IPS-NIHi7 (cell line): ENCODE measurements around the gene TMEM121B.

Experiments
- DNase-seq: peaks from one replicate; pipeline ENCODE4 v3.0.0; 2012; ENCODE audit warnings: mixed read lengths; ENCODE audit errors: extremely low spot score

Gene TMEM121B

DNA sequence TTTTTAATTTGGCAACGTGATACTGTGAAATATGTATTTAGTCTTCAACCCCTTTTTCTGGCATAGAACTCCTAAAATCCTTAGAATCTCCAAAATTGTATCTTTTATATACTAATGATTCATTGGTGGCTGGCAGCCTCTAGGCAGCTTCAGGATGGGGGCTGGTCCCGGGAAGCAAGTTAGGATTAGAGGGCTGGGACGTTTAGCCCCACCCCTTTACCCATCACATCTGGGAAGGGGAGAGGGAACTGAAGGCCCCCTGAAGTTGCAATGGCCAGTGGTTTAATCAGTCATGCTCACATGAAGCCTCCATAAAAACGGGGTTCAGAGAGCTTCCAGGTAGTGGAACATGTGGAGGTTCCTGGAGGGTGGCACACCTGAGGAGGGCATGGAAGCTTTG lies 29.3 kb downstream of the TMEM121B start:
- no peak for DNase-seq

DNA sequence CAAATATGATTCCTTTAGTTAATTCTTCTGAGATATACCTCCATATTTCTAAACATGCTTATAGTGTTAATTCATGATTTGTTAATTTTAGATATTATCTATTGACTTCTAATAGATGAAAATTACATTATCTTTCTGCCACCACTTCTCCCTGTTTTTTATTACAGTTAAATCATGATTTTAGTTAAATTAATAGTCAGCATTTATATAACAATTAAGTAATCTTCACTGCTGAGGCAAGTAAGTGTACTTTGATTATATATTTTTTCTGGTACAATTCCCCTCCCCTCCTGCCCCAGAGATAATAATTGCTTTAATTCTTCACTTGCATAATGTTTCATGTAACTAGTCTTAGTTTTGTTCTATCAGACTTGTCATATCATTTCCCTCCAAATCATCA lies 30.6 kb downstream of the TMEM121B start:
- DNase-seq: no peak

DNA sequence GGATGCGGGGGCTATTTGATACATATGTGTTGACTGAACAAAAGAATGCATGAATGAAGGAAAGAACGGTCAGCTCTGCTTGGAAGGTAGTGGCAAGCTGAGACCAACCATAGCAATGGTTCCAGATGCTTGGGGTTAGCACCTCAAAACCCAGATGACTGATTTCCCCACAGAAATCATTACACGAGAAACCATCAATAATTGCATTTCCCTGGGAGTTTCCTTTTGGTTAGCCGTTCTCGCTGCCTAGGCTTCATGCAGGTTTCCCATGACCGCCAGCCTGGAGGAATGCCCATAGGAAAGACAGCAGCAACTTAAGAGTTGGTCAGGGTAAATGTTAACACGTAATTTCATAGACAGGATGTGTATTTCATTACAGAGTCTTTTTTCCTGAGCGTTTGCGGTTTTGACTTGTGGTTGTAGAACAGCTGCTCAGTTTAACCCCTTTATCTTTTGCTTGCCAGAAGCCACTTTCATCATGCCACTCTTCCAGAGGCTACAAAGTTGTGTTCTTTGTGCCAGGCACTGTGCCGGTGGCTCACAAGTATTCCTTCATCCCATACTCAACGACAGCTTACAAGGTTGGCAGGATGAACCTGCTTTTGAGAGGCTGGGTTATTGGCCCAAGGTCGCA lies 33.5 kb downstream of the TMEM121B start:
- DNase-seq: no peak

DNA sequence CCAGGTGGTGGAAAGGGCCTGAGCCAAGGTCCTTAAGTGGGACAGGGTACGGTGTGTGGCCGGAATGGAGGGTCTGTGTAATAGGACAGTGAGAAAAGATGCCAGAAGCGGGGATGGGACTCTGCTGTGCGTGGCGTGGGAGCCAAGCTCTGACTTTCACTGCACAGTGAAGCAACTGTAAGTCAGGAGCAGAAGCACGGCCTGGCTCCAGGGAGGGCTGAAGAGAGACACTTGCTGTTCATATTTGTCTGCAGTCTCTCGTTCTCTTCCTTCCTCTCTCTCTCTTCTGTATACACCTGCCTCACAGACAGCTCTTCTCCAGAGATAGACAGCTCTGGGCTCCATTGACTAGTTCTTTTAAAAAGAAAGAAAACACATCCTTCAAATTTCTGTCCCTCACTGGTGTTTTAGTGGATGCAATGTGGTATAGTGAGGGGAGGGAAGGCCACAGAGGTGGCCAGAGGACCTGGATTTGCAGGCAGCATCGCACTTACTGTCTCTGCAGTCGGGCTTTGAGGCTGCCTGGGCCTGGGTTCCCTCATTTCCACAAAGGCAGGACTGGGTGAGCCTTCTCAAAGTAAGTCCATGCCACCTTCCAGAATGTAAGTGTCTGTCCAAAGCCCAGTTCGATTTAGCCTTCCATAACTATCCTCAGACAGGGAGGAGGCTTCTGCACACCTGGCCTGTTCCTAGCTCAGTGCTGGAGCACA lies 34.2 kb downstream of the TMEM121B start:
- no peak for DNase-seq

DNA sequence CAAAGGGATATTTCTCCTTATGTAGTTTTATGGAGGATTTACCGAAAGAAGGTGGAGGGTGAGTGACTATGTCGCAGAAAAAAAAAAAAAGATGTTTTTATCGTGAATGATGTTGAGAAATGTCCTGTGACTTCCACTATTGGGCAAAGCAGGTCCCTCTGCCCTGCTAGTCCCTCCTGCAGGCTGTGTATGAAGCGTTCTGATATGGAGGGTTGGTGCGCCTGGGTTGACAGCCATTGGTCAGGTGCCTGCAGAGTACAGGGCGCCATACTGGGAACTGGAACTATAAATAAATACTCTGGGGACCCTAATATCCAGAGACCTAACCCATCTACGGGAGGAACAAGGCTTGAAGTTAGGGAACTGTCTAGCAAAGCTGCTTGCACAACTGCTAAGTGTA lies 34.9 kb downstream of the TMEM121B start:
- DNase-seq: no peak

DNA sequence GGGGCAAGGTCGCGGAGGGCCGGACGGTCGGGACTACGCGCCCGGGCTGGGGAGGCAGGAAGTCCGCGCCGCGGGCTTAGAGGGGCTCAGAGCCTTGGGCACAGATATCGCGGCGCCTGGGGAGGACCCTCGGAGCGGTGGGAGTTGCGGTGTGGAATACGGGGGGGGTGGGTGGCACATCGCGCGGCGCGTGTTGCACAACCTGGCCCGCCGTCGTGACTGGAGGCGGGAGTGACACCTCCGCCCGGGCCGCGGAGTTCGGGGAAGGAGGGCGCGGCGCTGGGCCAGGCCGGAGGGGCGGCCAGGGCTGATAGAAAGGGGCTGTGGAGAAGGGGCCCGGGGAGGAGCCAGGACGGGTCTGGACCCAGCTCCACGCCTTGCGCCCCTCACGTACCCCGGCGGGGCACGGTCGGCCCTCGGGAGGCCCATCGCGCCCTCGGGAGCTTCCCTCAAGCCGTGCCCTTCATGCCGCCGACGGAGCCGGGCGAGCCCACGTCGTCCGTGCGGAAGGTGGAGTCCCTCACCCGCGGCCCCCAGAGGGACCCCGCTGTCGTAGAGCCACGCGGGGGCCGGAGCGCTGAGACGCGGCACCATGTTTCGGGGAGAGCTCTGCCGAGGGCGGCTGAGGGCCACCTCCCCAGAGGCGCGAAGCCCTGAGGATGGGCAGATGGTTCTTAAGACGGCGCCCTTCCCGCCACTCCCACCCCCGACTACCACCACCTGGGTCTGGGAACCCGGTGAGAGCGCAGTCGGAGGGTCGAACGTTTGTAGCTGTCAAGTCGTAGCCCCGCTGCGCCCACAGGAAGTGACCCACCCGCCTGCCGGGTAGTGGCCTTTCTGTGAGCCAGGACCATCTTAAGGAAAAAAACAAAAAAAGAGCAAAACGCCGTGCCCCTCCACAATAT lies 35.6 kb downstream of the TMEM121B start:
- no peak for DNase-seq

DNA sequence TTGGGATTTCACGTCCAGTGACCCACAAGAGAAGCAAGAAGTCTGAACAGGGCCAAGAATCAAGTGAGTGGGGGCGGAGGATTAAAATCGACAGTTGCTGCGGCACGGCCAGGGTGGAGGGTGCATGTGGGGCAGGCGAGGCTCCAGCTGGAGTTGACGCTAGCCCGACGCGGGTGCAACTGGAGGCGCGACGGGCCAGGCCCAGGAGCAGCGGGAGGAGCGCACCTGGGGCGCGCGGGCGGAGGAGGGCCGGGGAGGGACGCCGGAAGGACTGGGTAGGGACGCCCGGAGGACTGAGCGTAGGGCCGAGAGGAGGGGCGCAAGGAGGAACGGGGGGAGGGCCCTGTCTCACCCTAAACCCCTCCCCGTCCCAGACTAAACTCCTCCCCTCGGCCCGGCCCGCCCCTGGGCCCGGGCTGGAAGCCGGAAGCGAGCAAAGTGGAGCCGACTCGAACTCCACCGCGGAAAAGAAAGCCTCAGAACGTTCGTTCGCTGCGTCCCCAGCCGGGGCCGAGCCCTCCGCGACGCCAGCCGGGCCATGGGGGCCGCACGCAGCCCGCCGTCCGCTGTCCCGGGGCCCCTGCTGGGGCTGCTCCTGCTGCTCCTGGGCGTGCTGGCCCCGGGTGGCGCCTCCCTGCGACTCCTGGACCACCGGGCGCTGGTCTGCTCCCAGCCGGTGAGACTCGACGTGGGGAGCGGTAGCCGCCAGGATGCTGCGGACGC lies 36.4 kb downstream of the TMEM121B start, which contains the start of gene IL17RA:
IL17RA (plus strand) TSS at position 447 of the 723 bp plus-strand sequence; CDS start at position 539, 92 bp downstream.
- peak; percentile 97 for DNase-seq

DNA sequence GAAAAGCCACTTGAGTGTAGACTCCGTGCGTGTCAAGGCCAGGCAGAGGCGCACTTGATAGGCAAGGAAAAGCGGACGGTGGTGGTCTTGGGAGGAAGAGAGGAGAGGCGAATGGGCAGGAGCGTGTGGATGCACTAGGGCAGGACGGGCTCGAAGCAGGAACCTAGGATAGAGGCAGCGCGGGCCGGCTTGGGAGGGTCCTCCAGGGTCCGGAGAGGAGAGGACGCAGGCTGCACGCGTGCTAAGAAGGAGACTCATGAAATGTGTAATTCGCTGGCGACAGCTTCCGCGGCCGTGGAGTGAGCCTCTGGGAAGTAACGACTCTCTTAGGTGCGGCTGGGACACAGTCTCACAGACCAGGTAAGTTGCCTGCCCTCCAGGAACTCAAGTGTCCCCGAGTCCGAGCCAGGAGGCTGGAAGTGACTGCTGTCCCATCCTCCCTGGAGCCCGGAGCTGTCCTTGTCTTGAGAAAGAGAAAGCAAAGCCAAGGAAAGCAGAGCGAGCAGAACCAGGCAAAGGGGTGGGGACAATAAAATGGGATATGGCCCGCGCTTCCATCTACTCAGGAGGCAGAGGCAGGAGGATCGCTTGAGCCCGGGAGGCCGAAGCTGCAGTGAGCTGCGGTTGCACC lies 37.2 kb downstream of the TMEM121B start:
- no peak for DNase-seq

DNA sequence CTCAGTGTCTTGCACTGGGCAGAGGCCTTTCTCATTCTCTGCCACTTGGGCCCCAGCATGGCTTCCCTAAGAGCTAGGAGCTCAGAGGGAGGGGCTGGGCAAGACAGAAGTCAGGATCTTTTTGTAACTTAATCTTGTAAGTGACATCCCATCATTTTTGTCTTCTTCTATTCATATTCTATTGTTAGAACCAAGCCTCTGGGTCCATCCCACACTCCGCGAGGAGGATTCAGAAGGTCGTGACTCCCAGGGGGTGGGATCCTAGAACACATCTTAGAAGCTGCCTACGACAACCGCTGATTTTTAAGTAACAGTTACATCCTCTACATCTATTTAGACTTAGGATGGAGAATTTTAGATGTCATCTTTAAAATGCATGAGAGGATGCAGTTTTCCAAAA lies 37.9 kb downstream of the TMEM121B start:
- DNase-seq: no peak

DNA sequence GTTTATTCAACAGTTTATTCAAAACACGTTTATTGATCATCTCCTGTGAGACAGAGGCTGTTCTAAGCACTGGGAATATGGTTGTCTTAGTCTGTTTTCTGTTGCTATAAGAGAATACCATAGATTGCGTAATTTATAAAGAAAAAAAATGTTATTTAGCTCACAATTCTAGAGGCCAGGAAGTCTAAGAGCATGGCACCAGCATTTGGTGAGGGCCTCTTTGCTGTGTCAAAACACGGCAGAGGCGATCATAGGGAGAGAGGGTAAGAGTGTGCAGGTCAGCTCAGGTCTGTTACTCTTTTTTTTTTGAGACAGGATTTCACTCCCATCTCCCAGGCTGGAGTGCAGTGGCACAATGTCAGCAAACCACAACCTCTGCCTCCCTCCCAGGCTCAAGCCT lies 41.6 kb downstream of the TMEM121B start:
- DNase-seq: no peak

DNA sequence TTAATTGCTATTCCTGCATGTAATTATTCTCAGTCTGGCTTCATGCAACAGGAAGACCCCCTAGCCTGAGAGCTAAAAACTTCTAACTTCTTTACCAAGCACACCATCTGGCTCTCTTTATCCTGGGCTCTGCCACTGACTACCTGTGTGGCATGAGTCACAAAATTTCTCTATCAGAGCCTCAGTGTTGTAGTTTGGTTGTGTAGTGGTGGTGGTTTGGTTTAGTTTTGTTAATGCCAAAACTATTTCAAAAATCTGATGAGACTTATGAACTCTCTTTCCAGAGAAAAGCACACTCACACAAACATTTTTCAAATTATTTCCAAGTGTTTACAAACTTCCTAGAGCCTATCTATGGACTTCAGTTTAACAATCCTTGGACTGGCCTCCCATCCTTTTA lies 43.9 kb downstream of the TMEM121B start:
- DNase-seq: no peak

DNA sequence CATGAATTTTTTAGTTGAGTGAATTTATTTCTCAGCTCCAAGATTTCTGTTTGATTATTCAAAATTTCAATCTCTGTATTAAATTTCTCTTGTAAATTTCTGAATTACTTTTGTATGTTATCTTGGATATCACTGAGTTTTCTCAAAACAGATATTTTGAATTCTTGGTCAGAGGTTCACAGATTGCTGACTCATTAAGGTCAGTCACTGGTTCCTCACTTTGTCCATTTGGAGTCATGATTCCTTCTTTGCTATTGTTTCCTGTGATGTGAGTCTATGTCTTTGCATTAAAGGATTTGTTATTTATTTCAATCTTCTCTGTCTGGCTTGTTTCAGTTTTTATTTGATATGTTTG lies 46.5 kb downstream of the TMEM121B start:
- no peak for DNase-seq

DNA sequence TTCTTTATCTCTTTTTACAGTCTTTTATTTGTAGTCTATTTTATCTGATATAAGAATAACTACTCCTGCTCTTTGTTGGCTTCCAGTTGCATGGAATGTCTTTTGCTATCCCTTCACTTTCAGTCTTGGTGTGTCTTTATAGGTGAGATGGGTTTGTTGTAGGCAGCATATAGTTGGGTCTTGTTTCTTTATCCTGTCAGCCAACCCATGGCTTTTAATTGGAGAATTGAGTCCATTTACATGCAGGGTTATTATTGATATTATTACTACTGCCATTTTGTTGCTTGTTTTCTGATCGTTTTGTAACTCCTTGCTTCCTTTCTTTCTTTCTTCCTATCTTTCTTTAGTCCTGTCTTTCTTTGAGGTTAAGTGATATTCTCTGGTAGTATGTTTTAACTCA lies 48.3 kb downstream of the TMEM121B start:
- no peak for DNase-seq
